ENCODE data around the gene ZNF331.

GRCh38 chr19:53537521-53538377 lies at the start of gene ZNF331:
- TF ChIP-seq CTCF (IDR thresholded peaks at IDR 0.05; ENCODE audit: insufficient read depth, low read length) (no peak), GABPA (IDR thresholded peaks at IDR 0.05; ENCODE audit: low read depth) (no peak), SPI1 (IDR thresholded peaks at IDR 0.05; ENCODE audit: borderline replicate concordance, low read depth) (no peak), REST (IDR thresholded peaks at IDR 0.05; ENCODE audit: insufficient replicate concordance, low read depth) (peak; percentile 8)

Data from HL-60 (cell line).